Gastrocnemius medialis (tissue), 4 donors: ENCODE data around the gene PSMD1. TPM values are rescaled to one million over a fixed set of nuclear protein-coding genes. Genes with fewer than 3 reads are reported as not detected.

Source experiments
- ATAC-seq, 2 donors: fragments of 150-250 bp; one replicate each; pipeline ENCODE4 v1.9.1; 2016
- DNase-seq, 2 donors: peaks; one replicate each; pipeline ENCODE4 v3.0.0-alpha.2; 2019
- H3K27ac ChIP-seq, 4 donors: fragments of 200-600 bp; sonication (generic); 1 replicate in 1 of 4; 2 replicates in 3 of 4; pipeline ENCODE4 v1.5.1; 2016 to 2018; ENCODE audit warnings: mild to moderate bottlenecking in 2 of 4, moderate library complexity in 1 of 4
- H3K27me3 ChIP-seq, 3 donors: fragments of 200-600 bp; sonication (generic) in 2 of 3; 1 replicate in 1 of 3; 2 replicates in 2 of 3; pipeline versions ENCODE4 v1.5.1 to v1.6.0; 2016 to 2019; ENCODE audit warnings: mild to moderate bottlenecking in 1 of 3, moderate library complexity in 1 of 3
- H3K36me3 ChIP-seq, 2 donors: fragments of 200-600 bp; sonication (generic) in 1 of 2; one replicate each; pipeline ENCODE4 v1.5.1; 2017 to 2018
- H3K4me1 ChIP-seq, 2 donors: fragments of 200-600 bp; sonication (generic) in 1 of 2; one replicate each; pipeline ENCODE4 v1.5.1; 2016 to 2017; ENCODE audit warnings: mild to moderate bottlenecking in 2 of 2
- H3K4me3 ChIP-seq, 4 donors: fragments of 200-600 bp; sonication (generic) in 3 of 4; 1 replicate in 1 of 4; 2 replicates in 3 of 4; pipeline ENCODE4 v1.5.1; 2016 to 2019; ENCODE audit warnings: mild to moderate bottlenecking in 2 of 4
- H3K9me3 ChIP-seq, 3 donors: fragments of 200-600 bp; sonication (generic) in 2 of 3; 1 replicate in 1 of 3; 2 replicates in 2 of 3; pipeline ENCODE4 v1.5.1; 2016 to 2019
- CTCF ChIP-seq, 5 experiments: fragments of 450-650 bp in 3 of 5; fragments of 200-600 bp in 2 of 5; sonication (generic) in 2 of 5; IDR thresholded peaks in 4 of 5; conservative IDR thresholded peaks in 1 of 5; 1 replicate in 4 of 5; 2 replicates in 1 of 5; pipeline ENCODE4 v1.5.1; 2016 to 2019; ENCODE audit warnings: antibody characterized with exemption in 5 of 5, mild to moderate bottlenecking in 3 of 5, moderate library complexity in 3 of 5
- POLR2A ChIP-seq, 2 donors: fragments of 450-650 bp; IDR thresholded peaks; one replicate each; pipeline ENCODE4 v1.6.1; 2017; ENCODE audit warnings: antibody characterized with exemption in 2 of 2, mild to moderate bottlenecking in 2 of 2, moderate library complexity in 2 of 2
- in situ Hi-C, 4 donors: fragments of 200-750 bp; cut with MboI; loops; one replicate each; pipeline versions ENCODE4 v1.15.0 to v1.8.0; 2017; ENCODE audit warnings: low sequenced_read_pairs in 4 of 4
- intact Hi-C: fragments of 100-400 bp; cut with DNase I; formaldehyde crosslinking; loops from one replicate; pipeline ENCODE4 v1.15.1; 2023; ENCODE audit warnings: low total_unique reads
- total RNA-seq, 4 donors: library from RNA; depleted of rRNA; stranded (reverse); fragments of >200 nt; gene quantifications; one replicate each; pipeline versions ENCODE4 v1.1.0 to v1.2.3, GENCODE V29; 2016

The PSMD1 gene
- total RNA-seq, 4 donors from 2014 or later: 169 to 189 (median 182) TPM

- Histone ChIP-seq H3K4me1 (peaks cover 0 to 2% of the 10 kb centered on the region in 2 donors), H3K27ac (no peak overlapping the region), H3K4me3 (no peak overlapping the region), H3K9me3 (no peaks in the 10 kb centered on the region), H3K27me3 (no peaks in the 10 kb centered on the region), H3K36me3 (no peaks in the 10 kb centered on the region)
- intact Hi-C loops (no loop called here), in situ Hi-C loops (no loop called here)
- ATAC-seq (no peak), DNase-seq (no peak)
- no peak for TF ChIP-seq CTCF (IDR thresholded peaks at IDR 0.05 in 4 of 5, conservative IDR thresholded peaks at IDR 0.05 in 1 of 5)
- TF ChIP-seq POLR2A (IDR thresholded peaks at IDR 0.05): no peak
Observed at GRCh38 chr2:231047274-231047922, 9.3 kb upstream of the PSMD1 start.

GRCh38 chr2:231047923-231048915 lies 8.4 kb upstream of the PSMD1 start:
- ATAC-seq (no peak), DNase-seq (no peak)
- Histone ChIP-seq H3K9me3 (no peaks in the 10 kb centered on the region), H3K36me3 (no peaks in the 10 kb centered on the region), H3K27me3 (no peaks in the 10 kb centered on the region), H3K4me1 (peaks cover 4 to 6% of the 10 kb centered on the region in 2 donors), H3K4me3 (no peak overlapping the region), H3K27ac (no peak overlapping the region)
- in situ Hi-C loops (no loop called here), intact Hi-C loops (no loop called here)
- TF ChIP-seq POLR2A (IDR thresholded peaks at IDR 0.05) (no peak), CTCF (IDR thresholded peaks at IDR 0.05 in 4 of 5, conservative IDR thresholded peaks at IDR 0.05 in 1 of 5) (no peak)

DNA sequence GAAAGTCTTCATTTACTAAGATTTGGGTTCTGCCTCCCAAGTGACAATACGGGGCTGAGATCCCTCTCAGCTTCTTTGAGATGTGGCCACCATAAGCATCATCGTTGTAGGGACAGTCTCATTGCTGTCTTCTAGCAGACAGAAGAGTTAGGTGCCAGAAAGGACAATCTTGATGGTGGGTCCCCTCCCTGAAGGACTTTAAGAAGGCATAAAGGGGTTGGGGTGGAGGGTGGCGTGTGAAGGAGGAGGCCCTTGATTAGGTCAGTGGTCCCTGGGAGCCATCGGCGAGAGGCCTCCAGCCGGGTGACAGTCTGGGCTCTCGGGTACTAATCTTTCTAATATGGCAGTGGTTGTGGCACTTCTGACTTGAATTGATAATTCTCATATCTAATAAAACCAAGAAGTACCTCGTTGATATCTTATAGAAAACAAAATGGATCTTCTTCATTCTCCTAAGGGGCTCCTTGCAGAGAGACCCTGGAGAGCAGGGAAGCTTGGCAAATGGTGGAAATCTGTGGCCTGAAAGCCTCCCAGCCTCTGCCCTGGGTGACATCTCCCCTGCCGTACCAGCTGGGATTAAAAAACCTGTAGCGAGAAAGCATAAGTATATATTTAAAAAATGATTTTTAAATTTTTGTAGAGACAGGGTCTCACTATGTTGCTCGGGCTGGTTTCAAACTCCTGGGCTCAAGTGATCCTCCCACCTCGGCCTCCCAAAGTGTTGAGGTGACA lies 7.2 kb upstream of the PSMD1 start:
- intact Hi-C loops (no loop called here), in situ Hi-C loops (loop anchor here in 1 of 4 donors (25.0 kb wide), 1 partner anchor 1237 kb away; no protein-coding TSS in a partner anchor)
- H3K27ac ChIP-seq: no peak overlapping the region
- peaks cover 4 to 6% of the 10 kb centered on the region in 2 donors for H3K4me1 ChIP-seq
- no peaks in the 10 kb centered on the region for H3K9me3 ChIP-seq
- ATAC-seq (no peak), DNase-seq (no peak)
- TF ChIP-seq POLR2A (IDR thresholded peaks at IDR 0.05) (no peak), CTCF (IDR thresholded peaks at IDR 0.05 in 4 of 5, conservative IDR thresholded peaks at IDR 0.05 in 1 of 5) (no peak)
- no peak overlapping the region for H3K4me3 ChIP-seq
- H3K27me3 ChIP-seq: no peaks in the 10 kb centered on the region
- no peaks in the 10 kb centered on the region for H3K36me3 ChIP-seq

DNA sequence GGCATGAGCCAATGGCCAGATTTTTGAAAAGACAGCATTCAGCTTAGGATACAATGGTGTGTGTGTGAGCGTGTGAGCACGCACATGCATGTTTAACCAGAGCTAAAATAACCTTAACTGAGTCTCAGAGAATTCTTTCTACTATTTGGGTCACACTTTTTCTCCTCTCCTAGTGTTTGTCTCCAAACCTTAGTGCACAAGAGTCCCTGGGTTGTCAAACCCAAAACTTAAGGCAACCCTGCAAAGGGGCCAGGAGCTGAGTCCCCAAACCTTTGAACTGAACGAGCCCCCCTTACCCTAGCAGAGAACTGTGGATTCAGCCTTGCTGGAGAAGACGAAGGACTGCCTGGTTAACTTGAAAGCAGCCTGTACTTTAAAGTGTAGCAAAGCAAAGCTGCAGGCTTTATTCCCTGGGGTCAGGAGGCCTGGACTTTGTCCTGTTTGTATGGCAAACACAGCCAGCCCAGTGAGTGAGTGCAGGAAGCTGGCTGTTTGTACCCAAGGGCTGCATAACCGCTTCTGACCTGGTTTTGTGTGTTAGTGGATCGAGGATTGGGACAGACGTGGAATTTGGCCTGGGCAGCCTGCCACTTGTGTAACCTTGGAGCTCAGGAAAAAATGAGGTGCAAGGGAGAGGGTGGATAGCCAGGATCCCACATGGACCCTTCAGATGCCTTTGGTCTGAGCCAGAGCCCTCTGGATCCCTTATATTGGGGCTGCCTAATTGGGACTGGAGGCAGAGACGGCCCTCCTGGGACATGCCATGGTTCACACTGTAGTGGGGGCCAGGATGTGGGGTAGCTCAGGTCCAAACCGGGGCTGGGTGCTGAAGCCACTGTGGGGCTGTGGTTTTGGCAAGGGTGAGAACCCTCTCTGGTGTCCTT lies 6.4 kb upstream of the PSMD1 start:
- intact Hi-C loops (no loop called here), in situ Hi-C loops (loop anchor here in 1 of 4 donors (25.0 kb wide), 1 partner anchor 1238 kb away; no protein-coding TSS in a partner anchor)
- no peaks in the 10 kb centered on the region for H3K27me3 ChIP-seq
- no peak overlapping the region for H3K27ac ChIP-seq
- no peak for ATAC-seq
- TF ChIP-seq POLR2A (IDR thresholded peaks at IDR 0.05) (no peak), CTCF (IDR thresholded peaks at IDR 0.05 in 4 of 5, conservative IDR thresholded peaks at IDR 0.05 in 1 of 5) (no peak)
- no peaks in the 10 kb centered on the region for H3K9me3 ChIP-seq
- no peak for DNase-seq
- H3K4me3 ChIP-seq: no peak overlapping the region
- H3K4me1 ChIP-seq: peaks cover 4 to 6% of the 10 kb centered on the region in 2 donors
- no peaks in the 10 kb centered on the region for H3K36me3 ChIP-seq
